ENCODE data around the gene ZNF384.

The ZNF384 gene

DNA sequence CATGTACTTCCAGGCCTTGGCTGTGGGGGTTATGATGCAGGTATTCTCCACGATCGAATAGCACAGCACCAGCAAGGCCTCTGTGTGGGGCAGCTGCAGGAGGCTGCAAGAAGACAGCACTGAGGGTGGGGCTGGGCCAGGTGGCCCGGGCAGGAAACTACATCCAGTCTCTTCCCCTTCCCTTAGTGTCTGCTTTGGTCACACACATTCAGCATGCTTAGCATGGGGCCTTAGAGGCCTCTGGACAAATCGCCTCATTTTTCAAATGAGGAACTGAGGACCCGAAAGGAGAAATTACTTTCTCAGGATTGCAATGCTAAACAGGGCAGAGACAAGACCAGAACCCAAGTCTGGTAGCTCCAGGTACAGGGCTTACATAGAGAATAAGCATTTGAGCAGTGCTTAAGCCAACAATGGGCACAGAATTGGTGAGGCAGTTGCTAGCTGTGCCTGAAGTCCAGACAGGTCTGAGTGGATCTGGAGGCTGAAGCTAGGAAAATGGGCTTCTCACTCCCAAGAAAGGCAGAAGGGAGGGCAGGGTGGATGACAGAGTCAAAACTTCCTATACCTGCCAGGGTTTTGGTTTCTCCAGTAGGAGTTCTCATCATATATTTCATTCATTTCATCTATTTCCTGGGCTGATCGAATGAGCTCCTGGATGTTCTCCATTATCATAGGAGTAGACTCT is 45.5 kb downstream of the ZNF384 start:
- H3K4me3 ChIP-seq (replicated peaks; ENCODE audit: low read depth, low read length), result no peak overlapping the region
- DNase-seq (ENCODE audit: extremely low read depth, low read depth), result no peak
- TF ChIP-seq, protein P1, sequence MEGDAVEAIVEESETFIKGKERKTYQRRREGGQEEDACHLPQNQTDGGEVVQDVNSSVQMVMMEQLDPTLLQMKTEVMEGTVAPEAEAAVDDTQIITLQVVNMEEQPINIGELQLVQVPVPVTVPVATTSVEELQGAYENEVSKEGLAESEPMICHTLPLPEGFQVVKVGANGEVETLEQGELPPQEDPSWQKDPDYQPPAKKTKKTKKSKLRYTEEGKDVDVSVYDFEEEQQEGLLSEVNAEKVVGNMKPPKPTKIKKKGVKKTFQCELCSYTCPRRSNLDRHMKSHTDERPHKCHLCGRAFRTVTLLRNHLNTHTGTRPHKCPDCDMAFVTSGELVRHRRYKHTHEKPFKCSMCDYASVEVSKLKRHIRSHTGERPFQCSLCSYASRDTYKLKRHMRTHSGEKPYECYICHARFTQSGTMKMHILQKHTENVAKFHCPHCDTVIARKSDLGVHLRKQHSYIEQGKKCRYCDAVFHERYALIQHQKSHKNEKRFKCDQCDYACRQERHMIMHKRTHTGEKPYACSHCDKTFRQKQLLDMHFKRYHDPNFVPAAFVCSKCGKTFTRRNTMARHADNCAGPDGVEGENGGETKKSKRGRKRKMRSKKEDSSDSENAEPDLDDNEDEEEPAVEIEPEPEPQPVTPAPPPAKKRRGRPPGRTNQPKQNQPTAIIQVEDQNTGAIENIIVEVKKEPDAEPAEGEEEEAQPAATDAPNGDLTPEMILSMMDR (IDR thresholded peaks at IDR 0.05; ENCODE audit: low read depth, low read length, missing control alignments), result no peak

DNA sequence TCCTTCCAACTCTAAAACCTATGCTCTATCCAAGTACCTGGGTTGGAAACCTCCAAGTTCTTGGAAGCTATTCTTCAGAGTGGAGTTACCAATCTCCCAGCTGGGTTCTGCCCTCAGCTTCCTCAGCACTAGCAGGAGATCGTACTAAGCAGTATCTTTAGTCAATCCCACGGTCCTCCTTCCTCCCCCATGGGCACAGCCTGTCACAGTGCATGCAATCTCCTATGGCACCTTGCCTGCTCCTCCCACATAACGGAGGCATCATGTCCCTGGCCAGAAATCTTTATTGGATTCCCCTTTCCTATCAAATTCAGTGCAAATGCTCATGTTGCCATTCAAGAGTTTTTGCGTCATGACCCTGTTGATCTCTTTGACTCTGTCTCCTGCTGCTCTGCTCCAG is 48.0 kb downstream of the ZNF384 start:
- no peak overlapping the region for H3K4me3 ChIP-seq (replicated peaks; ENCODE audit: low read depth, low read length)
- TF ChIP-seq, protein P1 (IDR thresholded peaks at IDR 0.05; ENCODE audit: low read depth, low read length, missing control alignments), result no peak
- no peak for DNase-seq (ENCODE audit: extremely low read depth, low read depth)

DNA sequence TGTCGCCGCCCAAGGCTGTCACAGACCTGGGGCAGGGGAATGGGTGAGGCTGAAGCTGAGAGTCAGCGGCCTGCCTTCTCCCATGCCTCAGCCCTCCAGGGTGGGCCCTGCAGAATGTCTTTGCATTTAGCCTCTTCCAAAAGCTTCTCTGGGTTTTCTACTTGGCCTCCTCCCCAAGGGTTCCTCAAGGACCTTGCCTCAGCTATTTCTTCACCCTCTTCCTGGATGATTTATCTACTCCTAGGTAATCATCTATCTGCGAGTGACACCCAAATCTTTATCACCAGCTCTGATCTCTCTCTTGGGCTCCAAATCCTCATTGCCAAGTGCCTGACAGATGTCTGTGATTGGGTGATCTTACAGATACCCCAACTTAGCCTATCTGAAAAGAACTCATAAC is 48.7 kb downstream of the ZNF384 start:
- no peak for DNase-seq (ENCODE audit: extremely low read depth, low read depth)
- H3K4me3 ChIP-seq (replicated peaks; ENCODE audit: low read depth, low read length), result no peak overlapping the region
- TF ChIP-seq, protein P1 (IDR thresholded peaks at IDR 0.05; ENCODE audit: low read depth, low read length, missing control alignments), result no peak

DNA sequence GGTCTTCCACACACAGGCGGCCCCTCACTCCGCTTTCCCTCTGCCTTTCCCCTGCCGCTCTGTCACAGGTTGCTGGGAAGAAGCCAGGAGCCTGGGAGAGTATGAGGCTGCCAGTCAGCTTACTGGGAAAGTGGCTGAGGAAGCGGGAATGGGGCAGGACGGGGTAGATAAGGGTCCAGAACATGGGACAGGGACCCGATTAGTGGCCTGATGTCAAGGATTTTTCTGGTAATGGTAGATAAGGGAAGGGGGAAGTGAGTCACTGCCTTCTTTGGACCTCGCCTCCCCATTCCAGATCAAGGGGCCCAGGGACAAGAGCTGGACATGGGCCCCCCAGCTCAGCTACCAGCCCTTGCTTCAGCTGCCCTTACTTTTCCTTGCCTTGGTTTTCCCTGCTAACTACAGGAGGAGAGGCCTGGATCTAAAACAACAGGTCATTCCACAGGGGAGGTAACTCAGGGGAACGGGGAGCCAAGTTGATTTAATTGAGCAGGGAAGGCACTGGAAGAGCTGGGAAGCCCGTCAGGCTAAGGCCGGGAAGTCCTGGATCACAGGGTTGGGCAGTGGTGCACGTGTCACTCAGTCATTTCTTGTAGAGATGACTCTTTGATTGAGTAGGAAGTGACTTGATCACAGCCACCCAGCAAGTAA is 49.9 kb downstream of the ZNF384 start:
- TF ChIP-seq, protein P1 (IDR thresholded peaks at IDR 0.05; ENCODE audit: low read depth, low read length, missing control alignments), result no peak
- DNase-seq (ENCODE audit: extremely low read depth, low read depth), result no peak
- H3K4me3 ChIP-seq (replicated peaks; ENCODE audit: low read depth, low read length), result no peak overlapping the region

- TF ChIP-seq, protein P1 (IDR thresholded peaks at IDR 0.05; ENCODE audit: low read depth, low read length, missing control alignments), result no peak
- no peak overlapping the region for H3K4me3 ChIP-seq (replicated peaks; ENCODE audit: low read depth, low read length)
- no peak for DNase-seq (ENCODE audit: extremely low read depth, low read depth)
These were observed 50.9 kb downstream of the ZNF384 start for GRCh38 chr12:6638305-6638704.

GRCh38 chr12:6635856-6636531 is 53.2 kb downstream of the ZNF384 start, which contains the start of gene LPAR5:
Gene LPAR5 (minus strand): TSS chr12:6635959. CDS start chr12:6621248, 14,711 bp downstream.
- TF ChIP-seq, protein P1 (IDR thresholded peaks at IDR 0.05; ENCODE audit: low read depth, low read length, missing control alignments), result no peak
- no peak within 1 kb of the TSS for H3K4me3 ChIP-seq (replicated peaks; ENCODE audit: low read depth, low read length)
- DNase-seq (ENCODE audit: extremely low read depth, low read depth), result no peak

All from HFF-Myc (cell line).